RWPE2 (cell line): ENCODE data around the gene STK24.

Source experiments
- ATAC-seq: fragments of 200-7000 bp; cut with Tn5 transposase; 3 replicates; pipeline ENCODE4 v1.9.1; 2021; ENCODE audit warnings: low read depth
- DNase-seq: peaks from one replicate; pipeline ENCODE4 v3.0.0-alpha.2; 2020; ENCODE audit warnings: low spot score
- H3K27ac ChIP-seq: fragments of 450-650 bp; 2 replicates; pipeline ENCODE4 v1.5.1; 2017; ENCODE audit warnings: mild to moderate bottlenecking; ENCODE audit not compliant: poor library complexity, severe bottlenecking
- H3K27me3 ChIP-seq: fragments of 250-450 bp; sonication (Bioruptor Pico); 2 replicates; pipeline ENCODE4 v1.5.1; 2021; ENCODE audit warnings: mild to moderate bottlenecking, moderate library complexity; ENCODE audit not compliant: insufficient read depth, poor library complexity, severe bottlenecking
- H3K36me3 ChIP-seq: fragments of 250-450 bp; sonication (Bioruptor Pico); 2 replicates; pipeline ENCODE4 v1.5.1; 2020; ENCODE audit warnings: low read depth, mild to moderate bottlenecking, moderate library complexity
- H3K4me1 ChIP-seq: fragments of 250-450 bp; sonication (Bioruptor Pico); 2 replicates; pipeline ENCODE4 v1.5.1; 2021; ENCODE audit warnings: mild to moderate bottlenecking, moderate library complexity; ENCODE audit not compliant: insufficient read depth, poor library complexity, severe bottlenecking
- H3K4me3 ChIP-seq: fragments of 250-450 bp; sonication (Bioruptor Pico); 2 replicates; pipeline ENCODE4 v1.5.1; 2021; ENCODE audit warnings: mild to moderate bottlenecking, moderate library complexity; ENCODE audit not compliant: severe bottlenecking
- H3K9me3 ChIP-seq: fragments of 250-450 bp; sonication (Bioruptor Pico); 2 replicates; pipeline ENCODE4 v1.5.1; 2021; ENCODE audit warnings: mild to moderate bottlenecking, moderate library complexity; ENCODE audit not compliant: severe bottlenecking
- TF ChIP-seq, protein P1 (sequence below): fragments of 450-650 bp; IDR thresholded peaks from one replicate; pipeline ENCODE4 v1.5.1; 2017; ENCODE audit warnings: mild to moderate bottlenecking, moderate library complexity; ENCODE audit not compliant: poor library complexity, severe bottlenecking

STK24 gene

GRCh38 chr13:98449273-98449672 lies 127.6 kb downstream of the STK24 start:
- no peaks in the 10 kb centered on the region for H3K9me3 ChIP-seq
- H3K4me3 ChIP-seq: no peak overlapping the region
- H3K4me1 ChIP-seq: no peaks in the 10 kb centered on the region
- no peak overlapping the region for H3K27ac ChIP-seq
- DNase-seq (no peak), ATAC-seq (no peak)
- no peaks in the 10 kb centered on the region for H3K27me3 ChIP-seq
- TF ChIP-seq, protein P1, sequence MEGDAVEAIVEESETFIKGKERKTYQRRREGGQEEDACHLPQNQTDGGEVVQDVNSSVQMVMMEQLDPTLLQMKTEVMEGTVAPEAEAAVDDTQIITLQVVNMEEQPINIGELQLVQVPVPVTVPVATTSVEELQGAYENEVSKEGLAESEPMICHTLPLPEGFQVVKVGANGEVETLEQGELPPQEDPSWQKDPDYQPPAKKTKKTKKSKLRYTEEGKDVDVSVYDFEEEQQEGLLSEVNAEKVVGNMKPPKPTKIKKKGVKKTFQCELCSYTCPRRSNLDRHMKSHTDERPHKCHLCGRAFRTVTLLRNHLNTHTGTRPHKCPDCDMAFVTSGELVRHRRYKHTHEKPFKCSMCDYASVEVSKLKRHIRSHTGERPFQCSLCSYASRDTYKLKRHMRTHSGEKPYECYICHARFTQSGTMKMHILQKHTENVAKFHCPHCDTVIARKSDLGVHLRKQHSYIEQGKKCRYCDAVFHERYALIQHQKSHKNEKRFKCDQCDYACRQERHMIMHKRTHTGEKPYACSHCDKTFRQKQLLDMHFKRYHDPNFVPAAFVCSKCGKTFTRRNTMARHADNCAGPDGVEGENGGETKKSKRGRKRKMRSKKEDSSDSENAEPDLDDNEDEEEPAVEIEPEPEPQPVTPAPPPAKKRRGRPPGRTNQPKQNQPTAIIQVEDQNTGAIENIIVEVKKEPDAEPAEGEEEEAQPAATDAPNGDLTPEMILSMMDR: no peak
- peaks cover 69% of the 10 kb centered on the region for H3K36me3 ChIP-seq

DNA sequence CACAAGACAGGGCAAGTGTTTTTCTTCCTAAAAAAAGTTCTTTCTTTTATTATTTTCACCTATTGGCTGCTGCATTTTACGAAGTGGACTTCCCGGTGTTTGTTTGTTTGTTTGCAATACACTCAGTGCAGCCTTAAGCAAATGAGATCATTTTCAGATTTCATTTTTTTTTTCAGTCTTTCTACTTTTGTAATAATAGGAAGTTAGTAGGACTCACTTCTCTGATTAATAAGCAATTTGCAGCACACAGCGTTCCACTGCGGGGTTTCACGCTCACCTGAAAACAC lies 128.3 kb downstream of the STK24 start:
- Histone ChIP-seq H3K4me1 (peaks cover under 1% of the 10 kb centered on the region), H3K9me3 (no peaks in the 10 kb centered on the region), H3K4me3 (no peak overlapping the region), H3K27ac (no peak overlapping the region), H3K36me3 (peaks cover 63% of the 10 kb centered on the region), H3K27me3 (no peaks in the 10 kb centered on the region)
- ATAC-seq (no peak), DNase-seq (no peak)
- TF ChIP-seq, protein P1: peak; percentile 43

GRCh38 chr13:98447881-98448641 lies 128.8 kb downstream of the STK24 start:
- Histone ChIP-seq H3K36me3 (peaks cover 57% of the 10 kb centered on the region), H3K27ac (no peak overlapping the region), H3K4me1 (peaks cover 5% of the 10 kb centered on the region), H3K9me3 (no peaks in the 10 kb centered on the region), H3K4me3 (no peak overlapping the region), H3K27me3 (no peaks in the 10 kb centered on the region)
- TF ChIP-seq, protein P1: peak; percentile 68
- DNase-seq (no peak), ATAC-seq (no peak)

GRCh38 chr13:98447130-98447529 lies 129.8 kb downstream of the STK24 start:
- no peak overlapping the region for H3K4me3 ChIP-seq
- TF ChIP-seq, protein P1: no peak
- H3K9me3 ChIP-seq: no peaks in the 10 kb centered on the region
- H3K27me3 ChIP-seq: no peaks in the 10 kb centered on the region
- no peak overlapping the region for H3K27ac ChIP-seq
- peaks cover 6% of the 10 kb centered on the region for H3K4me1 ChIP-seq
- H3K36me3 ChIP-seq: peaks cover 48% of the 10 kb centered on the region
- no peak for ATAC-seq
- no peak for DNase-seq

GRCh38 chr13:98446234-98446621 lies 130.7 kb downstream of the STK24 start:
- ATAC-seq: no peak
- DNase-seq: no peak
- Histone ChIP-seq H3K27me3 (no peaks in the 10 kb centered on the region), H3K4me3 (no peak overlapping the region), H3K36me3 (peaks cover 39% of the 10 kb centered on the region), H3K4me1 (peaks cover 6% of the 10 kb centered on the region), H3K27ac (peak overlapping the region; percentile 11), H3K9me3 (no peaks in the 10 kb centered on the region)
- TF ChIP-seq, protein P1: no peak
